Mesodermal cell (in vitro differentiated cells): ENCODE data around the gene PODN.

Source experiments
- H3K27ac ChIP-seq: 2 replicates; pipeline ENCODE4 v1.7.0; 2013; ENCODE audit warnings: mild to moderate bottlenecking, low read depth, low read length, moderate library complexity; ENCODE audit not compliant: severe bottlenecking
- H3K36me3 ChIP-seq: 2 replicates; pipeline ENCODE4 v1.7.1; 2013; ENCODE audit warnings: mild to moderate bottlenecking, low read length, moderate library complexity; ENCODE audit not compliant: control insufficient read depth, insufficient read depth
- H3K4me1 ChIP-seq: one replicate; pipeline ENCODE4 v1.7.1; 2013; ENCODE audit warnings: mild to moderate bottlenecking, low read length; ENCODE audit not compliant: insufficient read depth, control insufficient read depth, poor library complexity, severe bottlenecking
- H3K4me3 ChIP-seq: 2 replicates; pipeline ENCODE4 v1.7.0; 2013; ENCODE audit warnings: low read length, control low read depth, mild to moderate bottlenecking; ENCODE audit not compliant: insufficient read depth, poor library complexity, severe bottlenecking; ENCODE audit errors: extremely low read depth
- H3K9me3 ChIP-seq: 2 replicates; pipeline ENCODE4 v1.7.1; 2013; ENCODE audit warnings: mild to moderate bottlenecking, low read length, moderate library complexity; ENCODE audit not compliant: control insufficient read depth
- WGBS, 2 experiments: methylation state at CpG; one replicate each; pipeline ENCODE4 v1.1.5; 2013; ENCODE audit warnings: missing lambda C conversion rate in 2 of 2; ENCODE audit not compliant: insufficient coverage in 2 of 2; 5-methylcytosine and 5-hydroxymethylcytosine counted together

The PODN gene

GRCh38 chr1:53083636-53084588 is 21.9 kb downstream of the PODN start:
- Histone ChIP-seq H3K36me3 (no peaks in the 10 kb centered on the region), H3K27ac (no peak overlapping the region), H3K4me1 (peaks cover 4% of the 10 kb centered on the region), H3K4me3 (no peak overlapping the region), H3K9me3 (no peaks in the 10 kb centered on the region)
- 83 to 85% methylated on average over 14 to 15 of the region's 17 CpGs for WGBS, 2 experiments

- peaks cover 4% of the 10 kb centered on the region for H3K4me1 ChIP-seq
These were observed 22.6 kb downstream of the PODN start for GRCh38 chr1:53084589-53084971.

DNA sequence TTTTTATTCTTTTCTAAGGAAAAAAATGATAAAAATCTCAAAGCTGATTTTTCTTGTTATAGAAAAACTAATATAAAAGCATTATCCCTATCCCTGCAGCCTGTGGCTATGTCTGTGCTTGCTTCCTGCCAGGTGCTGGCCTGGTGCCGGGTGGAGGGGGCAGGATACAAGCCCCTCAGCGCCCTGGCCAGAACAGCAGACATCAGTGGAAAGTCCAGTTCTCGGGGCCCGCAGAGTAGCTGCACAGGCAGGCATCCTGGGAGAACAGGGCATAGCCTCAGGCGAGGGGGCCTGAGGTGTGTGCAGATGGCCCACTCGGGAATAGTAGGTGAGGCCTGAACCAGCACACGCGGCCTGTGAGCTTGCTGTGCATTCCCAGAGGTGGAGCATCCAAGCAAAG is 23.4 kb downstream of the PODN start:
- WGBS, 2 experiments: 93 to 97% methylated on average over 8 of the region's 8 CpGs
- H3K36me3 ChIP-seq: no peaks in the 10 kb centered on the region

More at GRCh38 chr1:53084589-53084971, 22.6 kb downstream of the PODN start:
- 93 to 100% methylated on average over 2 to 8 of the region's 8 CpGs for WGBS, 2 experiments
- H3K9me3 ChIP-seq: no peaks in the 10 kb centered on the region
- no peak overlapping the region for H3K27ac ChIP-seq
- H3K4me3 ChIP-seq: no peak overlapping the region
- H3K36me3 ChIP-seq: no peaks in the 10 kb centered on the region

DNA sequence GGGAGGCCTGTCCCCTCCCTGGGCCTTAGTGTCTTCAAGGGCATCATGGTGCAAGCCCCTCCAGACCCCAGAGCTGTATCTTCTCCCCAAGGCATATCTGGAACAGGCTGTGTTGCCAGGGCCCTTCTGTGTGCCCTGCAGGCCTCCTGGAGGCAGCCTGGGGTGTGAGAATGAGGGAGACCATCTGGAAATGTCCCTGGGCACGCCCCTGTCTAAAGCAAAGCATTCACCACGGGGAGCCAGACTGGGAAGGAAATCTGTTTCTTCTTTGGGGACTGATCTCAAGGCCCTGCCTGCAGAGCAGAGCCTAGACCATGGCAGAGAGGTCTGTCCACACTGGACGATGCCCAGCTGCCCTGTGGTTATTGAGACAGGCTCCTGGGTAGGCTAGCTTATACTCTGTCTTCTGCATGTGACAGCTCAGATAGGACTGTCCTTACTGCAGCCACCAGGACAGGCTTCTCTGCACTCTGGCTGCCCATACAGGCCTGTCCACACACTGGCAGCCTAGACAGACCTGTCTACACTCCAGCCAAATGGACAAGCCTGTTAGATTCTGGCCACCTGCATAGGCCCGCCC is 24.6 kb downstream of the PODN start:
- Histone ChIP-seq H3K27ac (no peak overlapping the region), H3K4me1 (peaks cover 4% of the 10 kb centered on the region), H3K36me3 (no peaks in the 10 kb centered on the region), H3K4me3 (no peak overlapping the region), H3K9me3 (no peaks in the 10 kb centered on the region)
- WGBS, 2 experiments: 81% methylated on average over 4 of the region's 4 CpGs

More for the DNA sequence above, 23.4 kb downstream of the PODN start:
- H3K4me1 ChIP-seq: peaks cover 4% of the 10 kb centered on the region
- H3K9me3 ChIP-seq: no peaks in the 10 kb centered on the region
- H3K4me3 ChIP-seq: no peak overlapping the region
- H3K27ac ChIP-seq: no peak overlapping the region

GRCh38 chr1:53087332-53088285 is 25.6 kb downstream of the PODN start:
- Histone ChIP-seq H3K36me3 (no peaks in the 10 kb centered on the region), H3K4me3 (no peak overlapping the region), H3K9me3 (no peaks in the 10 kb centered on the region), H3K27ac (no peak overlapping the region), H3K4me1 (peaks cover 4% of the 10 kb centered on the region)
- 70 to 73% methylated on average over 20 to 27 of the region's 27 CpGs for WGBS, 2 experiments

- H3K36me3 ChIP-seq: no peaks in the 10 kb centered on the region
- no peak overlapping the region for H3K27ac ChIP-seq
- WGBS, 2 experiments: 91 to 95% methylated on average over 15 to 17 of the region's 19 CpGs
- no peaks in the 10 kb centered on the region for H3K9me3 ChIP-seq
- H3K4me1 ChIP-seq: peaks cover 4% of the 10 kb centered on the region
- no peak overlapping the region for H3K4me3 ChIP-seq
These were observed 26.7 kb downstream of the PODN start for GRCh38 chr1:53088616-53089300.

- Histone ChIP-seq H3K36me3 (no peaks in the 10 kb centered on the region), H3K27ac (no peak overlapping the region), H3K4me1 (peaks cover 4% of the 10 kb centered on the region), H3K9me3 (no peaks in the 10 kb centered on the region), H3K4me3 (no peak overlapping the region)
- WGBS, 2 experiments: 84 to 91% methylated on average over 8 to 11 of the region's 11 CpGs
These were observed 27.6 kb downstream of the PODN start for GRCh38 chr1:53089478-53090226.

- Histone ChIP-seq H3K4me1 (peaks cover 4% of the 10 kb centered on the region), H3K4me3 (no peak overlapping the region), H3K27ac (no peak overlapping the region), H3K36me3 (no peaks in the 10 kb centered on the region), H3K9me3 (no peaks in the 10 kb centered on the region)
- 93 to 95% methylated on average over 31 to 34 of the region's 37 CpGs for WGBS, 2 experiments
These were observed 28.5 kb downstream of the PODN start for GRCh38 chr1:53090227-53091147.
